Astrocyte (in vitro differentiated cells and primary cell): ENCODE results near the gene BCR.

Experiments used
- CTCF ChIP-seq: IDR thresholded peaks from 2 replicates; pipeline ENCODE4 v1.5.1; 2011; ENCODE audit warnings: low read depth, mild to moderate bottlenecking, inconsistent platforms, low read length, moderate library complexity; ENCODE audit not compliant: insufficient read depth
- EZH2 ChIP-seq: IDR thresholded peaks from 2 replicates; pipeline ENCODE4 v1.6.1; 2012; ENCODE audit warnings: mild to moderate bottlenecking, low read length, inconsistent platforms; ENCODE audit not compliant: insufficient read depth

- TF ChIP-seq CTCF (no peak), EZH2 (no peak)
These were observed 61.5 kb downstream of the BCR start for GRCh38 chr22:23241562-23242472.
